ENCODE results near the gene GARNL3. TPM values are rescaled to one million over a fixed set of nuclear protein-coding genes. Genes with fewer than 3 reads are reported as not detected.

GARNL3 gene
- total and polyA plus RNA-seq, 2 of the 13 experiments (the other 11 are each of a cell fraction or from before 2014, with no cell fraction given) = 3.9 to 11.0 TPM

DNA sequence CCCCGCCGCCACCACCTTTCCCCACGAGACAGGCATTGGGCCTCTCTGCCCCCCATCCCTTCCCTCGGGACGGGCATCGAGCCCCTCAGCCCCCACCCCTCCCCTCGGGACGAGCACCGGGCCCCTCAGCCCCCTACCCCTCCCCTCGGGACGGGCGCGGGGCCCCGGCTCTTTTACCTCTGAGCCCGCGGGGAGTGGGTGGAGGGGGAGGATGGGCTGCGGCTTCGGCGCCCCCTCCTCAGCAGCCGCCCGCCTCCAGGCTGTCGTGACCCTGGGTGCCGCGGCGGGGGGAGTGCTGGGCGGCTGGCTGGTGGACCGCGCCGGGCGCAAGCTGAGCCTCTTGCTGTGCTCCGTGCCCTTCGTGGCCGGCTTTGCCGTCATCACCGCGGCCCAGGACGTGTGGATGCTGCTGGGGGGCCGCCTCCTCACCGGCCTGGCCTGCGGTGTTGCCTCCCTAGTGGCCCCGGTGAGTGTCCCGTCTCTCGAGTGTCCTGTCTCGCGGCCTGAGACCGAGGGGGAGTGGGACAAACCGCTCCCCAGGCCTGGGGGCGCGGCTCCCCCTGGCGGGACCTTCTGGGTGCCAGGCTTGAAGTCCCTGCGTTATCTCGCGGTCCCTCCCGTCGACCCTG lies 133.2 kb downstream of the GARNL3 start (continued):
- TF ChIP-seq, protein P1, sequence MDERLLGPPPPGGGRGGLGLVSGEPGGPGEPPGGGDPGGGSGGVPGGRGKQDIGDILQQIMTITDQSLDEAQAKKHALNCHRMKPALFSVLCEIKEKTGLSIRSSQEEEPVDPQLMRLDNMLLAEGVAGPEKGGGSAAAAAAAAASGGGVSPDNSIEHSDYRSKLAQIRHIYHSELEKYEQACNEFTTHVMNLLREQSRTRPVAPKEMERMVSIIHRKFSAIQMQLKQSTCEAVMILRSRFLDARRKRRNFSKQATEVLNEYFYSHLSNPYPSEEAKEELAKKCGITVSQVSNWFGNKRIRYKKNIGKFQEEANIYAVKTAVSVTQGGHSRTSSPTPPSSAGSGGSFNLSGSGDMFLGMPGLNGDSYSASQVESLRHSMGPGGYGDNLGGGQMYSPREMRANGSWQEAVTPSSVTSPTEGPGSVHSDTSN (CRISPR knock-in tag; IDR thresholded peaks at IDR 0.05) = no peak
- TF ChIP-seq KDM4B (CRISPR knock-in tag; IDR thresholded peaks at IDR 0.05) = no peak
- no peak for TF ChIP-seq ZNF629 (CRISPR knock-in tag; conservative IDR thresholded peaks at IDR 0.05)
- TF ChIP-seq, protein P2, sequence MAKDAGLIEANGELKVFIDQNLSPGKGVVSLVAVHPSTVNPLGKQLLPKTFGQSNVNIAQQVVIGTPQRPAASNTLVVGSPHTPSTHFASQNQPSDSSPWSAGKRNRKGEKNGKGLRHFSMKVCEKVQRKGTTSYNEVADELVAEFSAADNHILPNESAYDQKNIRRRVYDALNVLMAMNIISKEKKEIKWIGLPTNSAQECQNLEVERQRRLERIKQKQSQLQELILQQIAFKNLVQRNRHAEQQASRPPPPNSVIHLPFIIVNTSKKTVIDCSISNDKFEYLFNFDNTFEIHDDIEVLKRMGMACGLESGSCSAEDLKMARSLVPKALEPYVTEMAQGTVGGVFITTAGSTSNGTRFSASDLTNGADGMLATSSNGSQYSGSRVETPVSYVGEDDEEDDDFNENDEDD (CRISPR knock-in tag; IDR thresholded peaks at IDR 0.05; ENCODE audit: borderline replicate concordance) = no peak
- TF ChIP-seq EZH2 (conservative IDR thresholded peaks at IDR 0.05; ENCODE audit: low read depth, low read length) = no peak
- TF ChIP-seq ZNF430 (CRISPR knock-in tag; IDR thresholded peaks at IDR 0.05) = no peak
- TF ChIP-seq MXI1 (IDR thresholded peaks at IDR 0.05; ENCODE audit: borderline replicate concordance, low read depth, low read length) = peak; percentile 37; the same call in 1 of the 3 replicates
- TF ChIP-seq ZNF747 (CRISPR knock-in tag; IDR thresholded peaks at IDR 0.05; ENCODE audit: borderline replicate concordance) = no peak
- peak; percentile 66; the same call in 1 of the 2 replicates for TF ChIP-seq ZNF670 (CRISPR knock-in tag; IDR thresholded peaks at IDR 0.05; ENCODE audit: borderline replicate concordance)
- 0 out of 2 replicates have a peak, but pooled peaks have one; percentile 16 for TF ChIP-seq ZNF547 (CRISPR knock-in tag; IDR thresholded peaks at IDR 0.05)
- TF ChIP-seq SMARCC2 (IDR thresholded peaks at IDR 0.05) = no peak
- TF ChIP-seq EP300 (IDR thresholded peaks at IDR 0.05; ENCODE audit: low read depth in 2 of 2, low read length in 2 of 2) = no peak
- no peak for TF ChIP-seq EP300 (CRISPR knock-in tag; IDR thresholded peaks at IDR 0.05; ENCODE audit: borderline replicate concordance)
- TF ChIP-seq NR2F1 (CRISPR knock-in tag; IDR thresholded peaks at IDR 0.05) = no peak
- TF ChIP-seq YEATS4 (CRISPR knock-in tag; IDR thresholded peaks at IDR 0.05; ENCODE audit: borderline replicate concordance) = no peak
- TF ChIP-seq AHR (CRISPR knock-in tag; IDR thresholded peaks at IDR 0.05) = no peak
- TF ChIP-seq GABPA (IDR thresholded peaks at IDR 0.05; ENCODE audit: low read depth, low read length) = no peak
- no peak for TF ChIP-seq GABPA (CRISPR knock-in tag; IDR thresholded peaks at IDR 0.05; ENCODE audit: low read depth)
- no peak for TF ChIP-seq STAT6 (CRISPR knock-in tag; IDR thresholded peaks at IDR 0.05; ENCODE audit: borderline replicate concordance)
- no peak for TF ChIP-seq ZNF589 (CRISPR knock-in tag; conservative IDR thresholded peaks at IDR 0.05)
- no peak for TF ChIP-seq ZFP37 (CRISPR knock-in tag; IDR thresholded peaks at IDR 0.05; ENCODE audit: borderline replicate concordance)
- no peak for TF ChIP-seq ZNF780A (CRISPR knock-in tag; IDR thresholded peaks at IDR 0.05)
- peak; percentile 46; the same call in 1 of the 2 replicates for TF ChIP-seq ZNF768 (CRISPR knock-in tag; IDR thresholded peaks at IDR 0.05)
